Cardiac septum (tissue), 1 donor: ENCODE data around the gene KCNN3. TPM values are rescaled to one million over a fixed set of nuclear protein-coding genes. Genes with fewer than 3 reads are reported as not detected.
A peak's percentile ranks its signal among the peaks of the same experiment; 100 is the strongest.

Source experiments
- DNase-seq: peaks from one replicate; pipeline ENCODE4 v3.0.0-alpha.2; 2020; ENCODE audit warnings: low spot score
- intact Hi-C: fragments of 100-400 bp; cut with DNase I; formaldehyde crosslinking; loops from one replicate; pipeline ENCODE4 v1.14.0; 2022
- total RNA-seq: library from RNA; stranded (reverse); fragmentation: NEBNext Ultra II Directional; extraction: Animal tissue kit (Norgen Biotek cat#: 25700); gene quantifications from one replicate; pipeline ENCODE4 v1.2.1, GENCODE V29; 2021
- donor health status: DM: no; HTN: no; CAD: no.

The KCNN3 gene
- total RNA-seq, 1 donor from 2014 or later = 2.8 TPM

DNA sequence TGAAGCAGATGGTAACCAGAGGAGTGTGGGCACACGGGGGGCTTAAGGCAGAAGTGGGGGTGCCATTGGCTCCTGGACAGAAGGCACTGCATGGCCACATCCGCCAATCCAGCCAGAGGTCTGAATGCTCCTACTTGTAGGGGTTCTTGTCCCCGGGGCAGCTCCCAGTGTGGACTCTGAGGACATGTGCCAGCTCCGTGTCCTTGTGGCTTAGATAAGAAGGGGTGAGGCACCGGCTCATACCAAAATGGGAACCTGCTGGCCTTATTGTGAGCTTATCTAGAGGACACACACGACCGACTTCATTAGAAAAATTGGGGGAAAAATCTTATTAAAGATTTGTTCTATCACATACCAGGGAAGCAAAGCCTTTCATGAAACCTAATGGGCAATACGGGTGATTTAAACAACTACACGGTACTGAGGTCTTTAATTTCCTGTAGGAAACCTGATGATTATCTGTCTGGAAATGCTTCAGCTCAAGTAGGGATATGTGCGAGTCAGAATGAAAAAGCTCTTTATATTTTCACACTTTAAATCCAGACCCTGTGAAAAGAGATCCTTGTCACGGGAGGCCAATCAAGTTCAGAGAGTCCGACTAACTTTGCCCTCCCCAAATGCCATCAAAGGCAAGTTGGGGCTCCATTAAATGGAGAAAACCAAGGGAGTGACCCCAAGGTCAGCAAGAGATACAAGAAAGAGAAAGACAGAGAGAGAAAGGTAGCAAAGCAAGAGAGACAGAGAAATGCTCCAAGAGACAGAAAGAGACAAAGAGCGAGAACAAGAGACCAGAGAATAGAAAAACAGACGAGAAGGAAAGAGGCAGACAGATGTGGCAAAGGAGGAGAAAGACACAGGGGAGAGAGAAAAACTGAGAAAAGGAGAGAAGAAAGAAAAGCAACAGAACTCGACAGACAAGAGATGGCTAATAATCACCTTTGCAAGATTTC is 14.1 kb upstream of the KCNN3 start:
- peak; percentile 70 for DNase-seq

DNA sequence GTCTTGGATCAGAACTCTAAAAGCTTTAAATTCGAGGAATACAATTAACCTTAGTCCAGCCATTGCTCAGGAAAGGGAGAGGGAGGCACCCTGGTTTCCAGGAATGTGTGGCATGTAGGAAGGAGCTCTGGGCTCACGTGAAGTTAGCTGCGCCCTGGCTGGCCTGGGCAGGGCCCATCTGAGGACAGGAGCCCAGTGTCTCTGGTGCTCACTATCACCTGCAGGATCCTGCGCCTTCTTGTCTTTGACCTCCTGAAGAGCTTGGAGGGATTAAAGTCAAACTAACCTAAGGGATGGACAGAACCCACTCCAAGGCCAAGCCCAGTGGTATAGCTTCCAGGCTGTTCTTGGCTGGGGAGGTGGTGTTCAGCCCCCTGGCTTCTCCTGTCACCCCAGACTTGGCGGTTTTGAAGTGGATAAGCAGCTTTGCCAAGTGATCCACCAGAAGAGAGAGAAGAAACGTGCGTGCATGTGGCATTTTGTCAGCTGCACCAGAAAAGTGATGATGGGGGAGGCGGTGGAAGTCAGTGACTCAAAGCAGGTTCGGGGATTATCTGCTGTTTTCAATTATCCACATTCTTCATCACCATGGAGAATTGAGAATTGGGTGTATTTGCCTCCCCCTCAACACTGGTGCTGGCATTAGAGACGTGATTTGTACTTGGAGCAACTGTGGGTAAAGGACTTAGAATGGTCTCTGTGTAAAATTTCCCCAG is 11.9 kb upstream of the KCNN3 start:
- intact Hi-C loops = no loop called here
- peak; percentile 39 for DNase-seq

More for the DNA sequence above, 14.1 kb upstream of the KCNN3 start:
- intact Hi-C loops = no loop called here

DNA sequence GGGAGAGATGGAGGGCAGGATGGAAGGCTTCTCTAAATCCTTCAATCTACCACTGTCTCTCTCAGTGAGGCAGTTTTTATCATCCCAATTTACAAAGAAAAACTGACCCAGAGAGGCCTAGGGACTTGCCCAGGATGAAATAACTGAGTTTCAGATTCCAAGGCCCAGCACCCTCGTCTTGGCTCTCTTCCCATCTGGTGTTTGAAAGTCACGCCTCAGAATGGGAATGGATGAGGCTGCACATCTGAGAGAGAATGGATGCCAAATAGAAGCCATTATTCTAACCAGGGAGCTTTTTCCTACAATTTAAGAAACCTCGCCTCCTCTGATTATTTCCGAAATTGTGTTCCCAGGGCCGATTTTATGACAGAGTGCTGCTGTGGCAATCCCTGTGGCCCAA is 10.6 kb upstream of the KCNN3 start:
- intact Hi-C loops = no loop called here
- DNase-seq = no peak

DNA sequence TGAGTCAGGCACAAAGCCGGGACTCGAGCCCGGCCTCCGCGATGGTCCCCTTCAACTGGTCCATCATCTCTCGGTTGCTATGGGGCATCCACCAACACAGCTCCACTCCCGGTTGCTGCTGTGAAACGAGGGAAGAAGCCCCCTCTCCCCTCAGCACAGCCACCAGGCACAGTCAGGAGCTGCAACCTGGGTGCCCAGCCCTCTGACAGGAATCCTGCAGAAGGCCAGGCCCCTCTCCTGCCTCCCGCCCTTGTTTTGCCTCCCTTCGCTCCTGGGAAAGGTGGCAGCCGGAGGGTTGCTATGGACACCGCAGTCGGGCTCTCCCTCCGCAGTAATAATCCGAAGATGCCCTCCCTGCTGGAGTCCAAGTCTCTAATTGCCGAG is 8.9 kb upstream of the KCNN3 start:
- no peak for DNase-seq
- intact Hi-C loops = loop anchor here (10.0 kb wide), 1 partner anchor 394 kb away; no protein-coding TSS in a partner anchor

DNA sequence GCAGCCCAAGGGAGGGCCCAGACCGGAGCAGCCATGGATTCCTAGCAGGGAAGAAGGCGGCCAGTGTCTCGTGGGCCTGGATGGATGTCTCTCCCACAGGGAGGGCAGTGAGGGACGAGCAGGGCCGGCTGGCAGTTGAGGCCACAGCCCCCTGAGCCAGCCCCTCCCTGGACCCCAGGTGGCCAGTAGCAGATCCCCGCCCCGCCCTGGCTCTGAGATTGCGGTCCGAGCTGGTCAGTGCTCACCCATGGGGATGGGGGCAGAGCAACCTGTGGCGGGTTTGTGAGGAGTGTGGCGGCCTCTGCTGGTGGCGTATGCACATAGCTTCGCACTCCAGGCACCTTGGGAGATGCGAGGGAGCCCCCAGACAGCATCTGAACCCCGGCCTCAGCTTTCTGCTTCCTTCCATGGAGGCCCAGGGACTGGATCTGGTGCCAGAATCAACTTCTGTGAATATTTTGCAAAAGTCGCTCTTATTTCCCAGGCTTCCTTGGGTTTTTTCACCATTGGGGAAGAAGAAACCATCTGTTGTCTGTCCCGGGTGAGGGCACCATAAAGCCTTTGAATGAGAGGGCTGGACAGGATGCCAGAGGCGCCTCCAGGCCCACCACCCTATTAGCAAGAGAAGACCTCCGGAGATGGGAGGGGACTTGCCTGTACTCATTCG is 8.4 kb upstream of the KCNN3 start:
- intact Hi-C loops = loop anchor here (1.0 to 10.0 kb wide), 3 partner anchors 209 to 394 kb away; no protein-coding TSS in a partner anchor
- DNase-seq = peak; percentile 88

DNA sequence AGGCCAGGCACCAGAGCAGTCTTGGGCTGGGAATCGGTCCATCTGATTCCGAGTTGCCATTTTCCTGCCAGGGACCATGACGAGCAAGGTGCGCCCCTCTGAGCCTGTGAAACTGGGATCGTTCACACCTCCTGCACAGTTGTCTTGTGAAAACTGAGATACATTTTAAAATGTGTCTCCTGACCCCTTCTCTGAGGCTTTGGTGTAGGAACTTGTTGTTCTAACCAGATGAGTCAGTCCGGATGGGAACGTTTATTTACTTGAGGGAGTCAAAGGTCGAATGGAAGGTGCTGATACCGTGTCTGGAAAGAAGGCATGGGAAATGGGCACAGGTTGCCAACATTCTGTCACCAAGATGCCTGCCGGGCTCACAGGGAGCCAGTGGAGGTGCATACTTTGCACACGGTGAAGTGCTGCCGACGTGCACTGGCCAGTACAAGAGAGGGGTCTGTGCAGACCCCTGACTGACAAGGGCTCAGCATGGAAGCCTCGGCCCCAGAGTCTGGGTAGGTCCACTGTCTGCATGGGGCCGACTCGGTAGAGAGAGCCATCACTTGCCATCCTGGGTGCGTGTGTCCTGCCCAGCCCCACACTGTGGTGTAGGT is 7.4 kb upstream of the KCNN3 start:
- no peak for DNase-seq
- intact Hi-C loops = loop anchor here (2.0 to 10.0 kb wide), 2 partner anchors 67 to 393 kb away; no protein-coding TSS in a partner anchor

DNA sequence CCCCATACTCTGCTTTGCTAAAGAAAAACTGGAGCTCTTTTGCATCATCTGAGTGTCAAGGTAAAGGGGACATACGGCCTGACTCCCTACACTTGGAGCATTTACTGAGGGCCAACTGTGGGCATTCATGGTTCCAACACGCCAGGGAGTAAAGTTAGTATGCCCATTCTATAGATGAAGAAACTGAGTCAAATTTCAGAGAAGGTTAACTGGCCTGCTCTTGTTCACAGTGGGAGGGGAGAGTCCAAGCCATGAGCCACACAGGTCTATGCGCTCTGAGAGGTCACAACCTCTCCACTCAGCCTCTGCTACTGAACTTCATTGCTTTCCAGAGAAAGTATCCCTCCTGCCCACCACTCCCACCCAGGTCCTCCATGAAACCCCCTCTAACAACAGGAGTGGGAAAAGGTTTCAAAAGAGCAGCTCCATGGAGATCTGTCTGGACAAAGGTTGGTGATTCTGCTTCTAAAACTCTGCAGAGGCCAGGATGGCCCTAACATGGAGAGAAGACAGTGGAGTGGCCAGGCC is 6.8 kb upstream of the KCNN3 start:
- DNase-seq = no peak
- intact Hi-C loops = loop anchor here (2.0 to 10.0 kb wide), 2 partner anchors 68 to 392 kb away; no protein-coding TSS in a partner anchor

DNA sequence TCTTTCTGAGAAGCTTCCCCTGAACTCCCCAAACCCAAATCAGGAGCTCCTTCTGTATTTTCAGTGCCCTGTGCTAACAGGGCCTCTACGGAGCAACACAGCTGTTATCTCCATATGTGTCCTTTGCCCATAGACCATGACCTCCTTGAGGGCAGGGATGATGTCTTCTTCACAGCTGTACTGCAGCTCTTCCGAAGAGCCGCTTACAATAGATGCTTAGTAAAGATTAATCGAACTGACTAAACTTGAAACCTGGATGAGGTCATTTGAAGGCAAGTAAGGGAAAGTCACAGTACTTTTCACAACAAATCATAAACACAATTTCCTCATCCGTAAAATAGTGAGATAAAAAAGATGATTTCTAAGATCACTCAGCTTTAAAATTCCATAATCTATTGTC is 4.4 kb upstream of the KCNN3 start:
- intact Hi-C loops = loop anchor here (10.0 kb wide), 1 partner anchor 390 kb away; no protein-coding TSS in a partner anchor
- no peak for DNase-seq

DNA sequence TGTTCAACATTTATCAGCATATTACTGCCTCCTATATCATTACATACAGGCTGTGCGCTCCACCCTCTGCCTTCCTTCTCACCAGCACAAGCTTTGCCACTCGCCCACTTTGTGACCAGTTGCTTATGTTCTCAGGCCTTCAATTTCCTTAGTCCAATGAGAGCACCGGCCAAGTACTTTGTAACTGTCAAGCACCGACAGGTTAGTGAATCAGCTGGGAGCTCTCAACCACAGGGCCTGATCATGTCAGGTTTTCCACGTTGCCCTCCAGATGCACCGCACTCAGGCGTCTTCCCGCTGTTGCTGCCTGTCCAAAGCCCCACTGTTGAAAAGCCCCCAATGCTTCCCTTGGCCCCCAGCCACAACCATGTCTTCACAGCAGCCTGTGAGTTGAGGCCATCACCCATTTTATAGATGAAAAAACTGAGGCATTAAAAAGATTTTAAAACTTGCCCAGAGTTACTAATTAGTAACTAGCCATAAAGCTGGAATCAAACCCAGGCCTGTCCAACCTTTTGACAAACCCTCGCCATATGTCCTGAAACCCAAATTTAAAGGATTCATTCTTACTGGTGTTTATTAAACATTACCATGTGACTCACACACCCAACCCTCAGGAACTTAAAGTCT is 3.4 kb upstream of the KCNN3 start:
- DNase-seq = no peak
- intact Hi-C loops = loop anchor here (10.0 kb wide), 1 partner anchor 389 kb away; no protein-coding TSS in a partner anchor

DNA sequence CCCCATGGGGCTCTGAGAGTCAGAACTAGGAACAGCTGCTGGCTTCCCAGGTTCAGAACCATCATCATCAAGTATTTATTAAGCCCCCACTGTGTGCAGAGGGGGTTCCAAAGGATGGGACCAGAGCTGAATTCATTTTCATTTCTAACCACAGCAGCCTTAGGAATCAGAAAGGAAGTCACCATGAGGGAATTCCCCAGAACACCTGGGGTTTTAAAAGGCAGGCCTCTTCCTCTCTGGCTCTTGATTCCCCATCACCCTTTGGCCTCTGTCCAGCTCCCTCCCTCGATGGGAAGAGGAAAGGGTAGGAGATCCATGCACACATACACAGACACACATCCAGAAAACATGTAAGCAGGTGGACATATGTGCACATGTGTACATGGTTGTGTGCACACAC is 1.3 kb upstream of the KCNN3 start:
- intact Hi-C loops = loop anchor here (10.0 kb wide), 1 partner anchor 387 kb away; no protein-coding TSS in a partner anchor
- no peak for DNase-seq

DNA sequence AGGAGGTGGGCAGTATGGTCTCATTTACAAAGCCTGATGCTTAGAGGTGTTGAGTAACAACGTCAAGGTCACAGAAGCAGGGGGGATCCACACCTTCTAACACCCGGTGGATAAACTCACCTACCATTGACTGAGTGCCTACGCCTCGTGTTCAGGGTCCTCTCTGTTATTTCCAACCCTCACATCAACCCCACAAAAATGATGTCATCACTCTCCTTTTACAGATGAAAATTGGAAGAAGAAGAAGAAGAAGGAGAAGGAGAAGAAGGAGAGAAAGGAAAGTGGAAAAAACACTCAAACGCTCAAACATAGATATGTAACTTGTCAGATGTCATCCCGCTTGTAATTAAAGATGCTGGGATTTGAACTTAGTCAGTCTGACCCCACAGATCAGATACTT is 653 bp upstream of the KCNN3 start:
- intact Hi-C loops = loop anchor here (10.0 kb wide), 1 partner anchor 386 kb away; no protein-coding TSS in a partner anchor

DNA sequence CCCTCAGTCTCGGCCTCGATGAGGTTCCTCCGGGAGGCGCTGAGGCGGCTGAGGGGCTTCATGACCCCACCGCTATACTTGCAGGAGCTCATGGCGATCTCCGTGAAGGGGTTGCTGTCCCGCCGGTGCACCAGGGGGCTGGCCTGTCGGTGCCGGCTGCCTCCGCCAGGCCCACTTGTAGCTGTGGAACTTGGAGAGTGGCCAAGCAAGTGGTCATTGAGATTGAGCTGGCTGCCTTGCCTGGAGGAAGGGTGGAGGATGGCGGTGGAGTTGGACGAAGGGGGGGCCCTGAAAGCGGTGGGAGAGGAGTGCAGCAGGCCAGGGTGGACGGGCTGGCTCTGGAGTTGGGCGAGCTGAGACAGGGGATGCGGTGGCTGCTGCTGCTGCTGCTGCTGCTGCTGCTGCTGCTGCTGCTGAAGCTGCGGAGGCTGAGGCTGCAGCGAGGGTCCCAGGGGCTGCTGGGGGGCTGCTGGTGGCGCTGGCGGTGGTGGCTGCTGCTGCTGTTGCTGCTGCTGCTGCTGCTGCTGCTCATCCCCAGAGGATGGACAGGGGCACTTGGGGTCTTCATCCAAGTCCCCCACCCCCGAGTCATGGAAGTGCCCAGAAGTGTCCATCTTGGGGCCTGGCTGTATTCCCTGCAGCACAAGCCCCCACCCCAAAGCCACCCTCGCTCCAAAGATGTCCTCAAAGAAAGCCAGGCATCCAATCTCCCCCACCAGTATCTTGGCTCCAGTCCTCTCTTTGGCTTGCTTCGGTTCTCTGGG is 548 bp downstream of the KCNN3 start:
- no peak for DNase-seq
- intact Hi-C loops = loop anchor here (5.0 to 10.0 kb wide), 2 partner anchors 102 to 385 kb away; no protein-coding TSS in a partner anchor

More for the DNA sequence above, 653 bp upstream of the KCNN3 start:
- no peak for DNase-seq

DNA sequence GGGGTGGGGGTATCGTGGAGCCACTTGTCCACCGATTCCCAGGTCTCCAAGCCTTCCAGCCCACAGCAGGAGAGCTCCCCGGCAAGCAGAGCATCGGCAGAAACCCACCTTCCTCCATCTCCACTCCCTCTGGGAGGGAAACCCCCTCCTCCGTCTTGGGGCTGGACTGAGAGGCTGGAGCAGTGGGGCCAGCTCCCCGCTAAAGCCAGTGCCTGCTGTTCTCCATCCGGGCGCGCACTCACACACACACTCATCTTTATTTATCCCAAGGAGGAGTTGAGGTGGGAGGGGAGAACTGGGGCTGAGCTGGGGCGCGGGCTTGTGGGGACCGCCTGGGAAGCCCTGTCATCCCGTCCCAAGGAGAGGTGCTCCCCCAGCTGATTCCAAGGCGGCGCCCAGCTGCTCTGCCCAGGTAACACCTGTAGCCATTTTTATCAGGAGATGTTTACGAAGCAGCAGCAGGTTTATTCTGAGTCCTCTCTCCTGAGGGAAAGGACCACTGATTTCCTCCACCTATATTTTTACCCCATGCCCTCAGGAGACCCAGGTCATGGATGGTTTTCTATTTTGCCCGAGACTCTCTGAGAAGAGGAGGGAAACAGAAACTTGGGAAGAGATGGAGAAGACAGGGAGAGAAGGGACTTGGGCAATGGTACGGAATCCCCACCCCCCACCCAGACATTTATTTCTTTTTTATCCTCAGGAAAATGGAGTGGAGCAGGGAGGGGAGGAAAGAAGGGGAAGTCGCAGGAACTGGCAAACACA is 2.1 kb downstream of the KCNN3 start:
- intact Hi-C loops = loop anchor here (1.0 to 5.0 kb wide), 2 partner anchors 60 to 101 kb away; no protein-coding TSS in a partner anchor
- DNase-seq = no peak

DNA sequence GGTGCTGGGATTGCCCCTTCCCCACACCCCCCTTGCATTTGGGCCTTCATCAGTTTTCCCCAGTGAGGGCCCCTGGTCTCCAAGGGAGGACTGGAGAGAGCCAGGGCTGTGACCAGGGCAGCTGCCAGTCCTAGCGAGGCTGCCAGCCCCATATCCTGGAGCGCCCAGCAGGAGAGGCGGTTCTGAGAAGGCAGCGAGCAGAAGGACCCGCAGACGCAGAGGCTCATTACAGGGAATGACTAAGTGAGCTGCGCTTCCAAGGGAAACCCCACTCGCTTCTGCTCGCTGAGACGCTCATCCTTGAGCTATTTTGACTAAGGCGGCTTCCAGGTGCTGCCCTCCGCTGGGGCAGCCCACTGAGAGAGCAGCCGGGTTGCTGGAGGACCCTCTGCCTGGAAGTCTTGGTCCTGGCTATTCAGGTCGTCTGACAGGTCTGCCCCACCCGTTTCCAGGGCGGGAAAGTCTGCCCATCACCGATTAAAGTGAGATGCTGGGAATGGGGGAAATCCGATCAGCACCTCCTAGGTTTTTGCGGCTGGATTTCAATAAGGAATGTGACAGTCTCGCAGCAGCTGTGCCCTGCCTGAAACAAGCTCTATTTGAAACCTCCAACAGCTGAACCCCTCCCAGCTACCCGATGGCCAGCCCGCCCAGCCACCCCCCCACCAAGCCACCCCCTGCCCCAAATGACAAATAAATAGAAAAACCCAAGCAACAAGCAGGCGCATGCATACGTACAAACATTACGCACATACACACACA is 2.8 kb downstream of the KCNN3 start:
- intact Hi-C loops = loop anchor here (1.0 to 5.0 kb wide), 2 partner anchors 59 to 100 kb away; no protein-coding TSS in a partner anchor

DNA sequence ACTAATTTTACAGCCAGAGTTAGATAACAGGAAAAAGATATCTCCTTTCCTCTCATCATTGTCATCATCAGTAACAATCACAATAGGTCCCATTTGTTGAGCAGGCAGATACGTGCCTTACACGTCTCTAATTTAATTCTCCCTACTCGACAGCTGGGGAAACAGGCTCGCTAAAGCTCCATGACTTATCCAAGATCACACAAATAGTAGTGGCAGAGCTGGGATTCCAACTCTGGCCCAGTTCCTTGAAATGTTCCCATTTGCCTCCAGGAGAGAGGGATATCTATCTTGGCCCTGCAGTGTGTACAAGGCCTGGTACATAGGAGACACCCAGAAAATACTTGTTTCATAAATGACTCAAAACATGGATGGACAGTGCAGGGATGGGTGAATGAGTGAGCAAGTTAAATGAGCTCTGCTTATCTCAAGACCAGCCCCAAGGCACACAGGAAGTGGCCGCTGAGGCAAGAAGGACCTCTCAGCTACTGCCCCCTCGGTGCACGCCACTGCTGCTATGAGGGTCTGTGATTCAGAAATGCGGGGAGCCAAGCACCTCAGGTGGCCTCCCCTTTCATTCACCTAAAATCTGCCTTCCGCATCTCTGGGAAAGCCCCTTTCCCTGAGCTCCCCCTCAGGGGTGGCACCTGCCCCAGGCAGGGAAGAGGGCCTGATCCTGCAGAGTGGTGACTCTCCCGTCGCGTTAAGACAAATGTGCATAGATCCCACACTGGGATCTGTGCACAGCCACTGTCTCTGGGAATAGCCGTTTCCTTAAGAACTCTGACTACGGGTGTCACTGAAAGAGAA is 3.6 kb downstream of the KCNN3 start:
- no peak for DNase-seq
- intact Hi-C loops = loop anchor here (1.0 to 5.0 kb wide), 2 partner anchors 58 to 99 kb away; no protein-coding TSS in a partner anchor

More for the DNA sequence above, 2.8 kb downstream of the KCNN3 start:
- DNase-seq = no peak
